ENCODE results near the gene PLCB1.

GRCh38 chr20:8362457-8362856, 230.4 kb downstream of the PLCB1 start:
- no peak for TF ChIP-seq EP300 (IDR thresholded peaks at IDR 0.05)
- TF ChIP-seq, protein P1, sequence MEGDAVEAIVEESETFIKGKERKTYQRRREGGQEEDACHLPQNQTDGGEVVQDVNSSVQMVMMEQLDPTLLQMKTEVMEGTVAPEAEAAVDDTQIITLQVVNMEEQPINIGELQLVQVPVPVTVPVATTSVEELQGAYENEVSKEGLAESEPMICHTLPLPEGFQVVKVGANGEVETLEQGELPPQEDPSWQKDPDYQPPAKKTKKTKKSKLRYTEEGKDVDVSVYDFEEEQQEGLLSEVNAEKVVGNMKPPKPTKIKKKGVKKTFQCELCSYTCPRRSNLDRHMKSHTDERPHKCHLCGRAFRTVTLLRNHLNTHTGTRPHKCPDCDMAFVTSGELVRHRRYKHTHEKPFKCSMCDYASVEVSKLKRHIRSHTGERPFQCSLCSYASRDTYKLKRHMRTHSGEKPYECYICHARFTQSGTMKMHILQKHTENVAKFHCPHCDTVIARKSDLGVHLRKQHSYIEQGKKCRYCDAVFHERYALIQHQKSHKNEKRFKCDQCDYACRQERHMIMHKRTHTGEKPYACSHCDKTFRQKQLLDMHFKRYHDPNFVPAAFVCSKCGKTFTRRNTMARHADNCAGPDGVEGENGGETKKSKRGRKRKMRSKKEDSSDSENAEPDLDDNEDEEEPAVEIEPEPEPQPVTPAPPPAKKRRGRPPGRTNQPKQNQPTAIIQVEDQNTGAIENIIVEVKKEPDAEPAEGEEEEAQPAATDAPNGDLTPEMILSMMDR (IDR thresholded peaks at IDR 0.05) = no peak
- no peak for TF ChIP-seq POLR2A (IDR thresholded peaks at IDR 0.05; ENCODE audit: low read depth)

All from esophagus muscularis mucosa (tissue), 4 donors.